AG04449 (cell line): ENCODE data around the gene C16orf89.

Experiments
- CTCF ChIA-PET: fragments of 350-600 bp; formaldehyde crosslinking; extraction: SDS; loops from one replicate; lab custom pipeline; 2021; ENCODE audit warnings: antibody characterized with exemption; lab: Yijun Ruan, JAX
- POLR2A ChIA-PET: fragments of 400-600, 350-600 bp; formaldehyde crosslinking; extraction: SDS; loops from one replicate; lab custom pipeline; 2020; ENCODE audit warnings: antibody characterized with exemption, inconsistent platforms; lab: Yijun Ruan, JAX
- DNase-seq: peaks from one replicate; pipeline ENCODE4 v3.0.0-alpha.2; 2010; ENCODE audit warnings: low read depth, low spot score
- H3K4me3 ChIP-seq: 2 replicates; pipeline ENCODE4 v1.5.1; 2011; ENCODE audit warnings: low read depth, mild to moderate bottlenecking, control low read depth, low read length
- CTCF ChIP-seq: IDR thresholded peaks from one replicate; pipeline ENCODE4 v1.5.1; 2011; ENCODE audit warnings: mild to moderate bottlenecking, moderate library complexity, low read length, control low read depth, inconsistent platforms; ENCODE audit not compliant: insufficient read depth; ENCODE audit errors: missing control alignments

C16orf89 gene

GRCh38 chr16:4994719-4995434, 70.9 kb downstream of the C16orf89 start:
- ChIA-PET CTCF (interaction anchor here (1.2 kb wide), 1 partner anchor 62 kb away, joined by 3 read pairs; no protein-coding TSS in a partner anchor), POLR2A (no interaction called here)
- H3K4me3 ChIP-seq: no peak overlapping the region
- no peak for TF ChIP-seq CTCF
- DNase-seq: no peak
